DND-41 (cell line): ENCODE results near the gene CFAP45.
A peak's percentile ranks its signal among the peaks of the same experiment; 100 is the strongest.

ENCODE experiments used
- ATAC-seq: fragments of 200-7000 bp; cut with Tn5 transposase; 3 replicates; pipeline ENCODE4 v1.9.1; 2021; ENCODE audit warnings: low read depth; ENCODE audit not compliant: insufficient read depth
- DNase-seq: peaks from one replicate; pipeline ENCODE4 v3.0.0-alpha.2; 2020
- H2AFZ ChIP-seq: 2 replicates; pipeline ENCODE4 v1.6.0; 2012; ENCODE audit warnings: low read depth, low read length
- H3K27ac ChIP-seq: 2 replicates; pipeline ENCODE4 v1.5.1; 2012; ENCODE audit warnings: low read length, inconsistent platforms
- H3K27me3 ChIP-seq: fragments of 200-600 bp; sonication (generic); 2 replicates; pipeline ENCODE4 v1.6.0; 2012; ENCODE audit warnings: low read length, mild to moderate bottlenecking, inconsistent platforms; ENCODE audit not compliant: insufficient read depth, poor library complexity
- H3K36me3 ChIP-seq: 2 replicates; pipeline ENCODE4 v1.5.1; 2012; ENCODE audit warnings: low read length, inconsistent platforms; ENCODE audit not compliant: insufficient read depth
- H3K4me1 ChIP-seq: 2 replicates; pipeline ENCODE4 v1.5.1; 2012; ENCODE audit warnings: mild to moderate bottlenecking, low read length; ENCODE audit not compliant: insufficient read depth
- H3K4me2 ChIP-seq: 2 replicates; pipeline ENCODE4 v1.6.0; 2012; ENCODE audit warnings: mild to moderate bottlenecking, moderate library complexity, low read length, inconsistent platforms; ENCODE audit not compliant: insufficient read depth
- H3K4me3 ChIP-seq, 2 experiments: fragments of 200-600 bp in 1 of 2; shearing (Covaris generic) in 1 of 2; 2 replicates each; pipeline ENCODE4 v1.5.1; 2012 to 2016; ENCODE audit warnings: inconsistent platforms in 2 of 2, low read length in 2 of 2, mild to moderate bottlenecking in 2 of 2, low read depth in 1 of 2, moderate library complexity in 1 of 2
- H3K79me2 ChIP-seq: 2 replicates; pipeline ENCODE4 v1.6.0; 2012; ENCODE audit warnings: low read length, inconsistent platforms; ENCODE audit not compliant: insufficient read depth
- H3K9ac ChIP-seq: 2 replicates; pipeline ENCODE4 v1.6.0; 2012; ENCODE audit warnings: low read depth, mild to moderate bottlenecking, inconsistent platforms, low read length, moderate library complexity
- H3K9me3 ChIP-seq: 2 replicates; pipeline ENCODE4 v1.5.1; 2012; ENCODE audit warnings: low read length, moderate library complexity, mild to moderate bottlenecking, inconsistent platforms; ENCODE audit not compliant: insufficient read depth, severe bottlenecking
- H4K20me1 ChIP-seq: 2 replicates; pipeline ENCODE4 v1.6.0; 2012; ENCODE audit warnings: low read length; ENCODE audit not compliant: insufficient read depth
- EZH2 ChIP-seq: IDR thresholded peaks from 3 replicates; pipeline ENCODE4 v1.6.1; 2012; ENCODE audit warnings: borderline replicate concordance, low read depth, mild to moderate bottlenecking, moderate library complexity, low read length, inconsistent platforms; ENCODE audit not compliant: severe bottlenecking
- TF ChIP-seq, protein P1 (sequence below): IDR thresholded peaks from 2 replicates; pipeline ENCODE4 v1.5.1; 2012; ENCODE audit warnings: borderline replicate concordance, low read length, moderate library complexity, mild to moderate bottlenecking; ENCODE audit not compliant: poor library complexity, severe bottlenecking; ENCODE audit errors: extremely low read depth

The CFAP45 gene

DNA sequence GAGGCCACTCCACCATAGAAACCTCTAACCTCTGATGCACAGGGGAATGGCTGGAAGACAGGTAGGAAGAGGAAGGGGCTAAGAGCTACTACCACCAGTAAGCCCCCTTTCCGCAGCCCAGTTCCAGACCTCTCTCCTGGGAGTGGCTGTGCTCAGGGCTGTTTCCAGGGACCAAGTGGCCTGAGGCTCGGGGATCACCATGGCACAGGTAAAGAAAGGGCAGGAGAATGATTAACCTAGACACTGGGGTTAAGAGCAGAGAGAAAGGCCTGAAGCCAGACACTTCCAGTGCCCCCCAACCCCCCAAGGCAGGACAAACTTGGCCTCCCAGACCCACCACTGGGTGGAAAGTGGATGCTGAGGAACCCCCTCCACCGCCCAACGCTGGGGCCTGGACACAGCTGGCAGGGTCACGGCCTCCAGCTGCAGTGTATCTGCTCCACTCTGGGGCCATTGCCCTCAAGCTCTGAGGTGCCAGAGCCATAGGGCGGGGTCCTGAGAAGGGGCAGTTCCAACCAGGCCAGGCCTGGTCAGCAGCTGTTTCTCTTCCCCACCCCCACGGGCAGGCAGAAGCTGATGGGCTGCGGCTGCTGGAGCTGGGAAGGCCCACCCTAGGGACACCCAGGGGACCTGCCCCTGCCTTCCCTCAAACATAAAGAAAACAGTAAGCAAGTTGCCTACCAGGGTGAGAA lies 22.7 kb upstream of the CFAP45 start:
- H3K79me2 ChIP-seq, result peaks cover 46% of the 10 kb centered on the region
- TF ChIP-seq, protein P1, sequence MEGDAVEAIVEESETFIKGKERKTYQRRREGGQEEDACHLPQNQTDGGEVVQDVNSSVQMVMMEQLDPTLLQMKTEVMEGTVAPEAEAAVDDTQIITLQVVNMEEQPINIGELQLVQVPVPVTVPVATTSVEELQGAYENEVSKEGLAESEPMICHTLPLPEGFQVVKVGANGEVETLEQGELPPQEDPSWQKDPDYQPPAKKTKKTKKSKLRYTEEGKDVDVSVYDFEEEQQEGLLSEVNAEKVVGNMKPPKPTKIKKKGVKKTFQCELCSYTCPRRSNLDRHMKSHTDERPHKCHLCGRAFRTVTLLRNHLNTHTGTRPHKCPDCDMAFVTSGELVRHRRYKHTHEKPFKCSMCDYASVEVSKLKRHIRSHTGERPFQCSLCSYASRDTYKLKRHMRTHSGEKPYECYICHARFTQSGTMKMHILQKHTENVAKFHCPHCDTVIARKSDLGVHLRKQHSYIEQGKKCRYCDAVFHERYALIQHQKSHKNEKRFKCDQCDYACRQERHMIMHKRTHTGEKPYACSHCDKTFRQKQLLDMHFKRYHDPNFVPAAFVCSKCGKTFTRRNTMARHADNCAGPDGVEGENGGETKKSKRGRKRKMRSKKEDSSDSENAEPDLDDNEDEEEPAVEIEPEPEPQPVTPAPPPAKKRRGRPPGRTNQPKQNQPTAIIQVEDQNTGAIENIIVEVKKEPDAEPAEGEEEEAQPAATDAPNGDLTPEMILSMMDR, result no peak
- TF ChIP-seq EZH2, result no peak
- ATAC-seq (no peak), DNase-seq (no peak)
- peak overlapping the region; percentile 27; the same call in 1 of the 2 replicates for H3K9ac ChIP-seq
- peaks cover 58% of the 10 kb centered on the region for H4K20me1 ChIP-seq
- H3K4me1 ChIP-seq, result peaks cover 51% of the 10 kb centered on the region
- H3K9me3 ChIP-seq, result no peaks in the 10 kb centered on the region
- peak overlapping the region; percentile 58 for H3K27ac ChIP-seq
- peaks cover 32% of the 10 kb centered on the region for H3K36me3 ChIP-seq
- no peaks in the 10 kb centered on the region for H3K27me3 ChIP-seq
- H3K4me3 ChIP-seq, result peak overlapping the region in 1 of 2 experiments; percentile 77; a peak in 2 of 4 replicates
- H3K4me2 ChIP-seq, result peak overlapping the region; percentile 88
- no peak overlapping the region for H2AFZ ChIP-seq

DNA sequence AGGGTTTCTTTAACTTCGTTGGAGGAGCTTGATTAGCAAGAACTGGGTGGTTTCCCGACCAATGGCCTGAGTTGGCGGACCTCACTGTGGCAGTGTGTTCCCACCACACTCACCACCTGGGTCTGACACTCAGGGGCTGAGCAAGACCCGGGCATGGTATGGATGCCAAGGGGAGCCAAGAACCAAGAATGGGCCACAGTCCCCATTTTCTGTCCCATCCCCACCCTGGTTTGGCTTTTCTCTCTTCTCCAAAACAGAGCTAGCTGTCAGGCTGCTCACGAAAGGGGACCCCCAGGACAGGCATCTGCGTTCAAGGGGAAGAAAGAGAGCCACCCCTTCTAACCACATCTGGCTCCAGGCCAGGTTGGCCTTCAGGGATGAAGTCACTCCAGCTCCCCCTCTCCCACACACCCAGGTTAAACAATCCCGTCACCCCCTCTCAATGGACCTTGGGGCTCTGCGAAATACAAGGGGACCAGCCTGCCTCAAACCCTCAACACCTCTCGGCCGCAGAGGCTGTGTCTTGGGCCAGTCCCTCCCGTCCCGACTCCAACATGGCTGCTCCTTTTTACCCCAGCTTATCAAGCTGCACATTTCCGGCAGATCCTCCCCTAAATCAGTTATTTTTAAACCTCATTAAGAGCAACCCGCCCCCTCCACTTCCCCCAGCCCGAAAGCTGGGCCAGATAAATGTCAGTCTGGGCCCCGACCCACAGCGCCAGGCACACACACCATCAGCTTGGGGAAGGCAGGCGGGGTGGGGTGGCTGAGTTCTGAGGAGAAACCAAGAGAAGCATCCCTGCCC lies 21.9 kb upstream of the CFAP45 start:
- TF ChIP-seq EZH2, result no peak
- TF ChIP-seq, protein P1, result no peak
- ATAC-seq, result no peak
- Histone ChIP-seq H3K79me2 (peaks cover 46% of the 10 kb centered on the region), H3K36me3 (peaks cover 36% of the 10 kb centered on the region), H3K9ac (no peak overlapping the region), H3K27ac (peak overlapping the region; percentile 5; the same call in 1 of the 2 replicates), H3K27me3 (no peaks in the 10 kb centered on the region), H3K4me1 (peaks cover 51% of the 10 kb centered on the region), H3K4me2 (peak overlapping the region; percentile 88; the same call in 1 of the 2 replicates), H4K20me1 (peaks cover 60% of the 10 kb centered on the region), H2AFZ (no peak overlapping the region), H3K4me3 (no peak overlapping the region), H3K9me3 (no peaks in the 10 kb centered on the region)
- DNase-seq, result no peak

DNA sequence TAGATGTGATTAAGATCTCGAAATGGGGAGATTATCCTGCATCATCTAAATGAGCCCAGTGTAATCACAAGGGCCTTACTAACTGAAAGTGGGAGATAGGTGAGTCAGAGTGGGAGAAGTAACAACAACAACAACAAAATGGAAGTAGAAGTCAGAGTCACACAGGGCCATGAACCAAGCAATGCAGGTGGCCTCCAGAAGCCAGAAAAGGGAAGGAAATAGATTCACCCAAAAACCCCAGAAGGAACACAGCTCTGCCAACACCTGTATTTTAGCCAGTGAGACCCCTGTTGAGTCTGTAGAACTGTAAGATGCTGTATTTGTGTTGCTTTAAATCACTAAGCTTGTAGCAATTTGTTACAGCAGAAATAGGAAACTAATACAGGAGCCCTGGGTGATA lies 21.3 kb upstream of the CFAP45 start:
- DNase-seq (no peak), ATAC-seq (no peak)
- H3K27ac ChIP-seq, result no peak overlapping the region
- no peak overlapping the region for H3K4me2 ChIP-seq
- peaks cover 50% of the 10 kb centered on the region for H3K4me1 ChIP-seq
- no peak overlapping the region for H3K9ac ChIP-seq
- TF ChIP-seq EZH2, result no peak
- TF ChIP-seq, protein P1, result no peak
- peaks cover 60% of the 10 kb centered on the region for H4K20me1 ChIP-seq
- H3K36me3 ChIP-seq, result peaks cover 41% of the 10 kb centered on the region
- H3K4me3 ChIP-seq, result no peak overlapping the region
- no peaks in the 10 kb centered on the region for H3K9me3 ChIP-seq
- H2AFZ ChIP-seq, result no peak overlapping the region
- peaks cover 46% of the 10 kb centered on the region for H3K79me2 ChIP-seq
- H3K27me3 ChIP-seq, result no peaks in the 10 kb centered on the region
